Astrocyte (in vitro differentiated cells and primary cell): ENCODE measurements around the gene IQGAP1. TPM values are rescaled to one million over a fixed set of nuclear protein-coding genes. Genes with fewer than 3 reads are reported as not detected.

Experiments
- DNase-seq: peaks from one replicate; pipeline ENCODE4 v3.0.0-alpha.2; 2010; ENCODE audit warnings: low read depth
- FAIRE-seq: peaks from 2 replicates; lab custom pipeline; 2011; peaks lifted over from hg19 to GRCh38; lab: Jason Lieb, UNC
- H2AFZ ChIP-seq: 2 replicates; pipeline ENCODE4 v1.6.0; 2012; ENCODE audit warnings: low read depth, low read length, inconsistent platforms
- H3K27ac ChIP-seq: 2 replicates; pipeline ENCODE4 v1.5.1; 2011; ENCODE audit warnings: low read depth, low read length, inconsistent platforms
- H3K27me3 ChIP-seq: 2 replicates; pipeline ENCODE4 v1.6.0; 2011; ENCODE audit warnings: low read length, inconsistent platforms; ENCODE audit not compliant: insufficient read depth
- H3K36me3 ChIP-seq: 2 replicates; pipeline ENCODE4 v1.5.1; 2011; ENCODE audit warnings: low read length, inconsistent platforms; ENCODE audit not compliant: insufficient read depth
- H3K4me1 ChIP-seq: 2 replicates; pipeline ENCODE4 v1.5.1; 2011; ENCODE audit warnings: low read length, inconsistent platforms; ENCODE audit not compliant: insufficient read depth
- H3K4me2 ChIP-seq: 2 replicates; pipeline ENCODE4 v1.6.0; 2012; ENCODE audit warnings: low read length, inconsistent platforms
- H3K4me3 ChIP-seq: 2 replicates; pipeline ENCODE4 v1.5.1; 2011; ENCODE audit warnings: low read depth, mild to moderate bottlenecking, low read length, inconsistent platforms; ENCODE audit not compliant: insufficient read depth
- H3K79me2 ChIP-seq: 2 replicates; pipeline ENCODE4 v1.6.0; 2012; ENCODE audit warnings: mild to moderate bottlenecking, low read length, inconsistent platforms; ENCODE audit not compliant: insufficient read depth
- H3K9ac ChIP-seq: 2 replicates; pipeline ENCODE4 v1.6.0; 2012; ENCODE audit warnings: mild to moderate bottlenecking, low read length, inconsistent platforms
- H3K9me3 ChIP-seq: 2 replicates; pipeline ENCODE4 v1.5.1; 2012; ENCODE audit warnings: low read depth, mild to moderate bottlenecking, low read length, inconsistent platforms; ENCODE audit not compliant: insufficient read depth
- H4K20me1 ChIP-seq: 2 replicates; pipeline ENCODE4 v1.6.0; 2012; ENCODE audit warnings: low read length, inconsistent platforms; ENCODE audit not compliant: insufficient read depth
- H3K27ac Mint-ChIP-seq: one replicate; pipeline ENCODE4 v1.8.0; 2021; ENCODE audit warnings: mild to moderate bottlenecking, mixed read lengths; ENCODE audit not compliant: unreplicated experiment
- H3K27me3 Mint-ChIP-seq: one replicate; pipeline ENCODE4 v1.8.0; 2021; ENCODE audit warnings: low read depth, mixed read lengths; ENCODE audit not compliant: unreplicated experiment
- H3K36me3 Mint-ChIP-seq: one replicate; pipeline ENCODE4 v1.8.0; 2021; ENCODE audit warnings: low read depth, mixed read lengths; ENCODE audit not compliant: unreplicated experiment
- H3K4me1 Mint-ChIP-seq: one replicate; pipeline ENCODE4 v1.8.0; 2021; ENCODE audit warnings: low read depth, mixed read lengths; ENCODE audit not compliant: unreplicated experiment
- H3K4me3 Mint-ChIP-seq: one replicate; pipeline ENCODE4 v1.8.0; 2021; ENCODE audit warnings: mild to moderate bottlenecking, moderate library complexity, mixed read lengths; ENCODE audit not compliant: unreplicated experiment
- H3K9me3 Mint-ChIP-seq: one replicate; pipeline ENCODE4 v1.8.0; 2021; ENCODE audit warnings: mild to moderate bottlenecking, mixed read lengths; ENCODE audit not compliant: unreplicated experiment
- CTCF ChIP-seq: IDR thresholded peaks from 2 replicates; pipeline ENCODE4 v1.5.1; 2011; ENCODE audit warnings: low read depth, mild to moderate bottlenecking, inconsistent platforms, low read length, moderate library complexity; ENCODE audit not compliant: insufficient read depth
- EZH2 ChIP-seq: IDR thresholded peaks from 2 replicates; pipeline ENCODE4 v1.6.1; 2012; ENCODE audit warnings: mild to moderate bottlenecking, low read length, inconsistent platforms; ENCODE audit not compliant: insufficient read depth
- total RNA-seq: library from RNA; stranded (reverse); gene quantifications from 2 replicates; pipeline ENCODE4 v1.2.1, GENCODE V29; 2021

Gene IQGAP1
- total RNA-seq, 1 donor from 2014 or later = 226 TPM

- H3K9me3 Mint-ChIP-seq = no peaks in the 10 kb centered on the region
- H3K4me1 Mint-ChIP-seq = peaks cover 6% of the 10 kb centered on the region
- H3K27ac Mint-ChIP-seq = no peak overlapping the region
- Histone ChIP-seq H3K27me3 (no peaks in the 10 kb centered on the region), H3K4me2 (no peak overlapping the region), H3K4me1 (peaks cover 13% of the 10 kb centered on the region), H3K79me2 (no peaks in the 10 kb centered on the region), H3K9ac (no peak overlapping the region), H2AFZ (no peak overlapping the region), H3K9me3 (no peaks in the 10 kb centered on the region), H3K36me3 (no peaks in the 10 kb centered on the region), H4K20me1 (no peaks in the 10 kb centered on the region), H3K4me3 (no peak overlapping the region), H3K27ac (no peak overlapping the region)
- DNase-seq (no peak), FAIRE-seq (no peak)
- no peak overlapping the region for H3K4me3 Mint-ChIP-seq
- H3K27me3 Mint-ChIP-seq = peaks cover 3% of the 10 kb centered on the region
- H3K36me3 Mint-ChIP-seq = peaks cover under 1% of the 10 kb centered on the region
- TF ChIP-seq CTCF (no peak), EZH2 (no peak)
These were observed 33.1 kb upstream of the IQGAP1 start for GRCh38 chr15:90354986-90355385.

GRCh38 chr15:90358124-90359033, 29.7 kb upstream of the IQGAP1 start:
- H3K9me3 Mint-ChIP-seq = no peaks in the 10 kb centered on the region
- H3K36me3 ChIP-seq = no peaks in the 10 kb centered on the region
- peak overlapping the region; percentile 58 for H3K27ac Mint-ChIP-seq
- H3K27ac ChIP-seq = peak overlapping the region; percentile 36
- H3K4me3 Mint-ChIP-seq = no peak overlapping the region
- H3K4me1 ChIP-seq = peaks cover 25% of the 10 kb centered on the region
- H3K4me2 ChIP-seq = peak overlapping the region; percentile 4
- no peaks in the 10 kb centered on the region for H3K79me2 ChIP-seq
- no peak for FAIRE-seq
- DNase-seq = peak; percentile 70
- H3K36me3 Mint-ChIP-seq = peaks cover 12% of the 10 kb centered on the region
- no peaks in the 10 kb centered on the region for H3K27me3 ChIP-seq
- no peaks in the 10 kb centered on the region for H3K27me3 Mint-ChIP-seq
- H3K9me3 ChIP-seq = no peaks in the 10 kb centered on the region
- peaks cover 19% of the 10 kb centered on the region for H3K4me1 Mint-ChIP-seq
- H3K9ac ChIP-seq = no peak overlapping the region
- no peak for TF ChIP-seq CTCF
- no peaks in the 10 kb centered on the region for H4K20me1 ChIP-seq
- H3K4me3 ChIP-seq = no peak overlapping the region
- no peak overlapping the region for H2AFZ ChIP-seq

DNA sequence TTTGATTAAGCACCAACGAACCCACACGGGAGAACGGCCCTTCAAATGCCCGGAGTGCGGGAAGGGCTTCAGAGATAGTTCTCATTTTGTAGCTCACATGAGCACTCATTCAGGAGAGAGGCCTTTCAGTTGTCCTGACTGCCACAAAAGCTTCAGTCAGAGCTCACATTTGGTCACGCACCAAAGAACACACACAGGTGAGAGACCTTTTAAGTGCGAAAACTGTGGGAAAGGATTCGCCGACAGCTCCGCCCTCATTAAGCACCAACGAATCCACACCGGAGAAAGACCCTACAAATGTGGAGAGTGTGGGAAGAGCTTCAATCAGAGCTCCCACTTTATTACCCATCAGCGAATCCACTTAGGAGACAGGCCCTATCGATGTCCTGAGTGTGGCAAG, 27.3 kb upstream of the IQGAP1 start:
- H2AFZ ChIP-seq = no peak overlapping the region
- no peak overlapping the region for H3K27ac ChIP-seq
- TF ChIP-seq CTCF (no peak), EZH2 (no peak)
- Mint-ChIP-seq H3K36me3 (peaks cover 12% of the 10 kb centered on the region), H3K27ac (no peak overlapping the region), H3K4me3 (no peak overlapping the region), H3K27me3 (no peaks in the 10 kb centered on the region), H3K9me3 (no peaks in the 10 kb centered on the region), H3K4me1 (peaks cover 28% of the 10 kb centered on the region)
- H3K4me1 ChIP-seq = peaks cover 40% of the 10 kb centered on the region
- DNase-seq (no peak), FAIRE-seq (no peak)
- no peak overlapping the region for H3K4me3 ChIP-seq
- no peaks in the 10 kb centered on the region for H3K79me2 ChIP-seq
- H3K27me3 ChIP-seq = no peaks in the 10 kb centered on the region
- no peak overlapping the region for H3K4me2 ChIP-seq
- H3K9ac ChIP-seq = no peak overlapping the region
- H4K20me1 ChIP-seq = no peaks in the 10 kb centered on the region
- H3K36me3 ChIP-seq = no peaks in the 10 kb centered on the region
- no peaks in the 10 kb centered on the region for H3K9me3 ChIP-seq
